Mesendoderm (in vitro differentiated cells): ENCODE measurements around the gene CALHM5.

Source experiments
- DNase-seq: peaks from one replicate; pipeline ENCODE4 v3.0.0; 2013
- H2AK5ac ChIP-seq: 2 replicates; pipeline ENCODE4 v1.6.1; 2013; ENCODE audit warnings: low read length, inconsistent platforms
- H2BK120ac ChIP-seq: 2 replicates; pipeline ENCODE4 v1.6.1; 2013; ENCODE audit warnings: low read depth, mild to moderate bottlenecking, low read length, moderate library complexity, mixed read lengths
- H2BK15ac ChIP-seq: replicated peaks from 2 replicates; pipeline ENCODE4 v1.6.1; 2013; ENCODE audit warnings: low read depth, mild to moderate bottlenecking, moderate library complexity
- H2BK5ac ChIP-seq: 2 replicates; pipeline ENCODE4 v1.6.1; 2013; ENCODE audit warnings: low read length, inconsistent platforms
- H3K18ac ChIP-seq: 2 replicates; pipeline ENCODE4 v1.6.1; 2013; ENCODE audit warnings: mild to moderate bottlenecking, low read length, mixed read lengths
- H3K23ac ChIP-seq: one replicate; pipeline ENCODE4 v1.6.1; 2013; ENCODE audit warnings: low read length
- H3K27ac ChIP-seq: 2 replicates; pipeline ENCODE4 v1.5.1; 2013; ENCODE audit warnings: low read depth, mild to moderate bottlenecking, inconsistent platforms, low read length, moderate library complexity
- H3K27me3 ChIP-seq: 2 replicates; pipeline ENCODE4 v1.6.1; 2013; ENCODE audit warnings: low read length, control low read depth, mild to moderate bottlenecking, inconsistent platforms; ENCODE audit not compliant: insufficient read depth, poor library complexity
- H3K36me3 ChIP-seq: 2 replicates; pipeline ENCODE4 v1.6.1; 2013; ENCODE audit warnings: low read length, inconsistent platforms; ENCODE audit not compliant: control insufficient read depth, insufficient read depth
- H3K4ac ChIP-seq: one replicate; pipeline ENCODE4 v1.6.1; 2013; ENCODE audit warnings: low read depth, mild to moderate bottlenecking, low read length, moderate library complexity
- H3K4me1 ChIP-seq: 2 replicates; pipeline ENCODE4 v1.6.1; 2013; ENCODE audit warnings: low read depth, low read length, inconsistent platforms; ENCODE audit not compliant: control insufficient read depth
- H3K4me2 ChIP-seq: 2 replicates; pipeline ENCODE4 v1.6.1; 2013; ENCODE audit warnings: low read length
- H3K4me3 ChIP-seq: 2 replicates; pipeline ENCODE4 v1.5.1; 2013; ENCODE audit warnings: mild to moderate bottlenecking, low read length
- H3K56ac ChIP-seq: one replicate; pipeline ENCODE4 v1.6.1; 2013; ENCODE audit warnings: low read length
- H3K79me1 ChIP-seq: 2 replicates; pipeline ENCODE4 v1.6.1; 2013; ENCODE audit warnings: low read length, inconsistent platforms
- H3K79me2 ChIP-seq: 2 replicates; pipeline ENCODE4 v1.6.1; 2013; ENCODE audit warnings: mild to moderate bottlenecking, low read length; ENCODE audit not compliant: control insufficient read depth, insufficient read depth
- H3K9ac ChIP-seq: 2 replicates; pipeline ENCODE4 v1.6.1; 2013; ENCODE audit warnings: low read length, inconsistent platforms
- H4K5ac ChIP-seq: one replicate; pipeline ENCODE4 v1.6.1; 2013; ENCODE audit warnings: low read length
- H4K8ac ChIP-seq: one replicate; pipeline ENCODE4 v1.6.1; 2013; ENCODE audit warnings: low read depth, mild to moderate bottlenecking, control low read depth, low read length, moderate library complexity
- WGBS: extraction: QIAGEN DNeasy Blood & Tissue Kit; methylation state at CpG from one replicate; pipeline ENCODE4 v1.1.7; 2013; ENCODE audit warnings: low lambda C conversion rate, missing lambda C conversion rate; ENCODE audit not compliant: insufficient coverage; ENCODE audit errors: extremely low coverage; 5-methylcytosine and 5-hydroxymethylcytosine counted together

Gene CALHM5

DNA sequence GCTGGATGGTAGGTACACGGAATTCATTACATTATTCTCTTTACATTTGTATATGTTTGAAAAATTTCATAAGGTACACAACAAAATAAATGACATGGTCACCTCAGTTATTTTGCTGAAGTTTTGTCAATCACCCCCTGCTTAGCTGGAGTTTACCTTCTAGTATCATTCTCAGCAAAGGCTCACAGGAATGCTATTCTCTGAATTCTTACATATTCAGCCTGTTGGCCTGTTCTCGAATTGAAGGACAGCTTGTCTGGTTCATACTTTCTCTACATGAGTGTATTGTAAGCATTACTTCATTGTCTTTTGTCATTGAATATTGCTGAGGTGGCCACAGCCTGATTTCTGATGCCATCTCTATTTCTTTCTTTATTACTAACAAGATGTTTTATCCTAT lies 12.8 kb downstream of the CALHM5 start:
- Histone ChIP-seq H3K4me3 (no peak overlapping the region), H3K56ac (no peak overlapping the region), H3K9ac (no peak overlapping the region), H3K18ac (no peak overlapping the region), H2BK5ac (no peak overlapping the region), H3K79me2 (no peaks in the 10 kb centered on the region), H3K36me3 (no peaks in the 10 kb centered on the region), H3K27ac (no peak overlapping the region), H3K4ac (no peak overlapping the region), H4K8ac (no peak overlapping the region), H3K4me2 (no peak overlapping the region), H2BK120ac (no peak overlapping the region), H2BK15ac (no peak overlapping the region), H2AK5ac (no peak overlapping the region), H3K4me1 (peaks cover 4% of the 10 kb centered on the region), H3K79me1 (no peaks in the 10 kb centered on the region), H4K5ac (no peak overlapping the region), H3K27me3 (no peaks in the 10 kb centered on the region), H3K23ac (no peak overlapping the region)
- peak; percentile 60 for DNase-seq
- no CpG with 5 or more reads among the region's 2 CpGs for WGBS

DNA sequence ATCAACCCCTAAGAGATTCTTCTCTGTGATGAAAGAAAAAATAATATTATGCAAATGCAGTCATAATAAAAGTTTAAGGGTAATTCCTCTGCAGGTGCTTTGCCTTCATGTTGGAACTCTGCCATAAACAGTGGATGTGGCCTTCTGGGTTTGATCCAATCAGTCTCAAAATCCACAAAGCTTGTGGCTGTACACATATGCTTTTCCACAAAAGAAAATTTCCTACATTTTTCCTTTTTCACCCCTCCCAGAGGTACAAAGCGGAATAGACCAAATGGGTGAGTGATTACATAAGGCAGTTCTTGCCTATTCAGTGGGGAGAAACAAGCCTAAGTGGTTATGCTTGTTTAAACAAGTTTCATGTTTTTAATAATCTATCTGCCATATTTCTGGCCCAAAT lies 16.7 kb downstream of the CALHM5 start:
- Histone ChIP-seq H2AK5ac (no peak overlapping the region), H3K4me2 (no peak overlapping the region), H3K18ac (no peak overlapping the region), H3K9ac (no peak overlapping the region), H3K36me3 (no peaks in the 10 kb centered on the region), H3K79me1 (no peaks in the 10 kb centered on the region), H4K5ac (no peak overlapping the region), H3K27ac (no peak overlapping the region), H4K8ac (no peak overlapping the region), H3K79me2 (no peaks in the 10 kb centered on the region), H3K4me3 (no peak overlapping the region), H3K4ac (no peak overlapping the region), H3K23ac (no peak overlapping the region), H2BK120ac (no peak overlapping the region), H2BK5ac (no peak overlapping the region), H3K27me3 (no peaks in the 10 kb centered on the region), H3K4me1 (peaks cover 7% of the 10 kb centered on the region), H2BK15ac (no peak overlapping the region), H3K56ac (no peak overlapping the region)
- DNase-seq: no peak
- WGBS: no CpG with 5 or more reads among the region's 1 CpG

DNA sequence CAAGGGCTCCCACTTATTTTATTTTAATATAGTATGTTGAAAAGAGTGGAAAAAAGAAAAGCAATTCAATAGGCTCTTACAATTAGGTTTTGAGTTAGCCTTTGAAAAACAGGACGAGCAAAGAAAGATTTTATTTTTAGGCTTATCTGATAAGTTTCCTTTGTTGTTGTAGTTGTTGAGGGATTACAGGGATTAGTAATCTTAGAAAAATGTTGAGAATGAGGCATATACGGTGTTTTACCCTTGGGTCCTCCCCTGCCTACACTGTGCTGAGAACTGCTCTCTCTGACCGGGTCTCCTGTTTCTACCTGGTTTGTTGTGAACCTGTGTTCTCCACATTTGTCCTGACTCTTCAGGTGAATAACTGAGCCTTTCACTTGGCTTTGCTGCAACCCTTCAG lies 17.3 kb downstream of the CALHM5 start:
- Histone ChIP-seq H3K18ac (no peak overlapping the region), H3K9ac (no peak overlapping the region), H3K56ac (peak overlapping the region; percentile 79), H3K79me2 (no peaks in the 10 kb centered on the region), H2BK5ac (peak overlapping the region; percentile 61), H4K5ac (no peak overlapping the region), H3K36me3 (no peaks in the 10 kb centered on the region), H3K4me3 (no peak overlapping the region), H2BK120ac (no peak overlapping the region), H3K23ac (no peak overlapping the region), H3K4me1 (peaks cover 10% of the 10 kb centered on the region), H3K4me2 (peak overlapping the region; percentile 14), H2AK5ac (no peak overlapping the region), H4K8ac (no peak overlapping the region), H3K4ac (no peak overlapping the region), H3K79me1 (no peaks in the 10 kb centered on the region), H3K27me3 (no peaks in the 10 kb centered on the region), H2BK15ac (peak overlapping the region; percentile 22), H3K27ac (no peak overlapping the region)
- peak; percentile 92 for DNase-seq
- WGBS: no CpG with 5 or more reads among the region's 3 CpGs

DNA sequence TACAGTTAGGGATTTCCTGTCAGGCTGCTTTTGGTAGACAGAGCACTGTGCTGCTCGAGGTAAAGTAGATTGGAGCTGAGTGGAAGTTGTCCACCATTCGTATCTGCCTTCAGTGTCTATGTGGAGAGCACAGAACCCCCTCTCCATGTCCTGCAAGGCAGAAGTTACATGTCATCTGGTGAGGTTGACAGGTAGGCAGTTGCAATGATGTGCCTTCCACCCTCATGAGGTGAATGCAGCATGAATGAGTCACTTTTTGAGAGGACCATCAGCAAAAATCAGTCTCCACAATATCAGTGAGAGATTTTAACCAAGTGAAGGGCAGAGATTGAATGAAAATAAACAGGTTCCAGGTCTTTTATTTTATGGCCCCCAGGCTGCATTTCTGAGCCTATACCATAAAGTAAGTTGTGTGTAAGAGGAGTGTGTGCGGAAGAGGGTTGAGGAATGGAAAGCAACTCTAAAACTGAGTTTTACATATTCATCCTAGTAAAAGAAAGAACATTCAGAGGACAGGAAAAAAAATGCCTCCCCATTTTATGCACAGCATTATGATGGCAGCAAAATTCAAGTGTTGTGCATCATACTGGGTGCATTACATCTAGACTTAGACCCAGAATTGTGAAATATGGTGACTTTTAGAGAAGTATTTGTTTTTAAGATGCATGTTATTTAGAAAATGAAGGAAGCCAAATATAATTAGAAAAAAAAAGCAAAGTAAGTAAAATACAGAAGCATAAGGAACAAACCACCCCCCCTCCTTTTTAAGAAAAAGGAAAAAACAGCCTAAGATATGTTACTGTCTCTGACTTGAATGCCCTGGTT lies 18.2 kb downstream of the CALHM5 start:
- no peak overlapping the region for H3K4ac ChIP-seq
- H3K18ac ChIP-seq: no peak overlapping the region
- H3K4me3 ChIP-seq: no peak overlapping the region
- no peak overlapping the region for H4K5ac ChIP-seq
- peak overlapping the region; percentile 64 for H2AK5ac ChIP-seq
- no peaks in the 10 kb centered on the region for H3K36me3 ChIP-seq
- H3K9ac ChIP-seq: peak overlapping the region; percentile 1
- H3K23ac ChIP-seq: no peak overlapping the region
- no peaks in the 10 kb centered on the region for H3K27me3 ChIP-seq
- H3K79me1 ChIP-seq: no peaks in the 10 kb centered on the region
- no peaks in the 10 kb centered on the region for H3K79me2 ChIP-seq
- H2BK120ac ChIP-seq: no peak overlapping the region
- H3K27ac ChIP-seq: no peak overlapping the region
- peak; percentile 51 for DNase-seq
- peak overlapping the region; percentile 69 for H3K56ac ChIP-seq
- H3K4me2 ChIP-seq: no peak overlapping the region
- H4K8ac ChIP-seq: no peak overlapping the region
- no CpG with 5 or more reads among the region's 3 CpGs for WGBS
- peaks cover 8% of the 10 kb centered on the region for H3K4me1 ChIP-seq
- H2BK15ac ChIP-seq: no peak overlapping the region
- no peak overlapping the region for H2BK5ac ChIP-seq

DNA sequence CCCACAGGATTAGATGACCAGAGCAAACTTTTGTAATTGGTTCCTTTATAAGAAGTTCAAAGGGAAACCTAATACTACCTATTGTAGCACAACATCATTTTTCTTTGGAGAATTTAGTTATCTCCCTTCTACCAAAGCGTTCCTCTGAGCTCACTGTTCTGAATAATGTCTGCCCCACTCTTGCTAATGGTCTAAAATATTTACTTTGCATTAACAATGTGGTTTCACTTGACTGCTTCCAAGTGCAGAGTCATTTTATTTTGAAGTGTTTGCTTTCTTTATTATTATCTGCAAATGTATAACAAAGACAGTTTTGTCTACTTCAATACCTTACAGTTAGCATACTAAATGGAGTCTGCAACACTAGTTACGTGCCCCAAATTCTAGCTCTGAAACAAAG lies 19.0 kb downstream of the CALHM5 start:
- Histone ChIP-seq H3K4me2 (no peak overlapping the region), H3K56ac (no peak overlapping the region), H2BK120ac (no peak overlapping the region), H3K36me3 (no peaks in the 10 kb centered on the region), H4K5ac (no peak overlapping the region), H3K4ac (no peak overlapping the region), H3K23ac (no peak overlapping the region), H3K18ac (no peak overlapping the region), H3K27me3 (no peaks in the 10 kb centered on the region), H3K27ac (no peak overlapping the region), H4K8ac (no peak overlapping the region), H2AK5ac (no peak overlapping the region), H3K4me3 (no peak overlapping the region), H2BK5ac (no peak overlapping the region), H2BK15ac (no peak overlapping the region), H3K79me1 (no peaks in the 10 kb centered on the region), H3K9ac (no peak overlapping the region), H3K4me1 (peaks cover 8% of the 10 kb centered on the region), H3K79me2 (no peaks in the 10 kb centered on the region)
- DNase-seq: no peak
- WGBS: no CpG with 5 or more reads among the region's 2 CpGs
